ENCODE measurements around the gene RAB11FIP3.

GRCh38 chr16:515175-515938 is 89.9 kb downstream of the RAB11FIP3 start:
- TF ChIP-seq, protein P1, sequence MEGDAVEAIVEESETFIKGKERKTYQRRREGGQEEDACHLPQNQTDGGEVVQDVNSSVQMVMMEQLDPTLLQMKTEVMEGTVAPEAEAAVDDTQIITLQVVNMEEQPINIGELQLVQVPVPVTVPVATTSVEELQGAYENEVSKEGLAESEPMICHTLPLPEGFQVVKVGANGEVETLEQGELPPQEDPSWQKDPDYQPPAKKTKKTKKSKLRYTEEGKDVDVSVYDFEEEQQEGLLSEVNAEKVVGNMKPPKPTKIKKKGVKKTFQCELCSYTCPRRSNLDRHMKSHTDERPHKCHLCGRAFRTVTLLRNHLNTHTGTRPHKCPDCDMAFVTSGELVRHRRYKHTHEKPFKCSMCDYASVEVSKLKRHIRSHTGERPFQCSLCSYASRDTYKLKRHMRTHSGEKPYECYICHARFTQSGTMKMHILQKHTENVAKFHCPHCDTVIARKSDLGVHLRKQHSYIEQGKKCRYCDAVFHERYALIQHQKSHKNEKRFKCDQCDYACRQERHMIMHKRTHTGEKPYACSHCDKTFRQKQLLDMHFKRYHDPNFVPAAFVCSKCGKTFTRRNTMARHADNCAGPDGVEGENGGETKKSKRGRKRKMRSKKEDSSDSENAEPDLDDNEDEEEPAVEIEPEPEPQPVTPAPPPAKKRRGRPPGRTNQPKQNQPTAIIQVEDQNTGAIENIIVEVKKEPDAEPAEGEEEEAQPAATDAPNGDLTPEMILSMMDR (conservative IDR thresholded peaks at IDR 0.05), result no peak
- TF ChIP-seq ZFX (IDR thresholded peaks at IDR 0.05), result no peak

Measured in C4-2B (cell line).